Fibroblast of skin of scalp (primary cell): Measurements from ENCODE around the gene FOXF1.

Experiments
- DNase-seq: peaks from one replicate; pipeline ENCODE4 v3.0.0-alpha.2; 2013

Gene FOXF1

DNA sequence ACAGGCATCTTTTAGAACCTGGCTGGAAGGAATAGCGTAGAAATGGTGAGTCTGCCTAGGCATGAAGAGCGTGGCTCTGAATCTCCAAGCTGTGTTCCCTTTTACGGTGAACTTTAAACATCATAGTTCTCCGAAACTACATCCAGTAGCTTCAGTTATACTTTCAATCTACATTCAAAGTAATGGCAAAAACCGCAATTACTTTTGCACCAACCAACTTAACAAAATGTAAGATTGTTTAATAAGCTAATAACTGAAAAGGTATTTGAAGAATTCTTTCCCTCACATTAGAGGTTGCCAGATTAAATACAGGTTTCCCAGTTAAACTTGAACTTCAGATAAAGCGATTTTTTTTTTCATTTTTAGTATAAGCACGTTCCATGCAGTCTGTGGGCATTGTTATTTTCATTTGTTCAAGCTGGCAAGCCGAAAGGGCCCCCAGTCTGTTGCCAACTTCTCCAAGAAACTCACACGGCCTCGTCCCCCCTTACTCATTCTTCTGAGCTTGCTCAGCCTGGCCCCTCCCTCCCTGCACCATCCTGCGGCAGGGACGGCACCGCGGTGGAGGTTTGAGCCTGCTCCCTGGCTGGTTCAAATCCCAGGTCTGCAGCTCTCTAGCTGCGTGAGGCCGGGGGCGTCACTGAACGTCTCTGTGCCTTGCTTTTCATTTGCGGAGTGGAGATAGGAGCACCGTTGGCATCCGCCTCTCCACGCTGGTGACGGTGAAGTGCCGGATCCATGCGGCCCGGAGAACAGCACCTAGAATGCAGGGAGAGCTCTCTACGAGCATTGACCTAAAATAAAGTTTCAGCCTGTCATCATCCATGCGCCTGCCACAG, 48.2 kb downstream of the FOXF1 start:
- DNase-seq = no peak

DNA sequence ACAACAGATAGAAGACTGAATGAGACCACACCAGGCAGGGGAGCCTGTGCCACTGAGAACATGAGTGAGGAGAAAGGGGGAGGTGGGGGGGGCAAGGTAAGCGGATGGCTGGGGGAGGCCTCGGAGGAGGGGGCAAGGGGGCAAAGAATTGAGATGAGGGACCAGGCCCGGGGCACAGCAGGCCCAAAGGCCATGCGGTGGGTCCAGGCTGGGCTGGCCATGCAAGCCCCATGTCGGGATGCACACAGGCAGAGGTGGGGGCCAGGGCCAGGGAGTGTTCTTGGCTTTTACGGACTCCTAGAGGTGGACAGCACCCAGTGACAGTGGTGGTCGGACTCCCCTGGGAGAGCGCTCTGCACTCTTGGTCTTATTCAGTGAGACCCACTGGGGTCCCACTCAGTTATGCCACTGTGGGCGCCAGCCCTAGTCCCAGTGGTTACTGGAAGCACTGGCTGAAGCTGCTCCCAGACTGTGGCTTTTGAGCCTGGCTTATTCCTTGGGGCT, 49.5 kb downstream of the FOXF1 start:
- no peak for DNase-seq

DNA sequence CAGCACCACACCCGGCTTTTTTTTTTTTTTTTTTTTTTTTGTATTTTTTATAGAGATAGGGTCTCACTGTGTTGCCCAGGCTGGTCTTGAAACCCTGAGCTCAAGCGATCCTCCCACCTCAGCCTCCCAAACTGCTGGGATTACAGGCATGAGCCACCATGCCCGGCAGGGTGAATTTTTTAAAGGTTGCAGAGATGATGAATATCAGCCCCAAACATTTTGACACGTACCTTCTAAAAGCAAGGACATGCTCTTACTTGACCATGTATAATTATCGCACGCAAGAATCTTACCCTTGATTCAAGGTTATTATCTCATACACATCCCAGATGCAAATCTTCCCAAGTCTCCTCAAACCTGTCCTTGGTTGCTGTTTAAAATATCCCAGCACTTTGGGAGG, 52.0 kb downstream of the FOXF1 start:
- DNase-seq = no peak

DNA sequence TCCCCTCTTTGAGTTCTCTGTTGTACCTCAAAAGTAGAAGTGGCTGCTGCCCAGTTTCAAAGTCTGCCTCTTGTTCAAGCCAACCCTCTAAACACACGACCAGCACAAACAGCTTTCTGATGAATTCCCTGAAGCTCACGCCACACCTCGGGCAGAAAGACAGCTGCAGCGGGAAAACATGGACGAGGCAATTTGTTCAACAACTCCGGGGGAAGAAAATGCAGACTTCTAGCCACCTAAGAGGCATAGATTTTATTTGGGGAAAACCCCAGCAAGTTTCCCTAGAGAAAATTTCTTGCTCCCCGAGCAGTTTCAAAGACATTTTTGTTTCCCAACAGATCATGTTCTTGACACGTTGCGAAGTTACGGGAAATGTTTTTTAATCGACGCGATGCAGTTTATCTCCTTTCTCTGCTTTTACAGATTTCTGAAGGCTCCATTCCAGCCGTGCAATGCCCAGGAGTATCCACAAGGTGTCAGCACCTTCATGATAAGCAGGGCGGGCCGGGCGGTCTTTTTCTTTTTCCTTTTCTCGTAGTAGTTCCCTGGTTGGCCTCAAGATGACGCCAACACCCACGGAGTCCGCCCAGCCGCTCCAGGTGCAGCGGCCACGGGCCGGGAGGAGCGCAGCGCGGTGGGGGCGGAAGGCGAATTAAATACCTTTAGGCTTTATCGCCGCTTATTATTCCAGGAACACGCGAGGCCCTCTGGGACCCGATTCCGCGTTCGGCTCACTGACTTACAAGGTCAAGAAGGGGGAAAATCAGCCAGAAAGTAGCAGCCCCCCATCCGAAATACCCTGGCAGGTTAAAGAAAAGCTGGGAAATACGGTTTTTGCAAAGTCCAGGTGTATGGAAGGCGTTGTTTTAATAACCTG, 53.4 kb downstream of the FOXF1 start:
- peak; percentile 89 for DNase-seq
